HuH-7.5 (cell line): ENCODE results near the gene ZEB2.

Source experiments
- DNase-seq: peaks from one replicate; pipeline ENCODE4 v3.0.0; 2011; ENCODE audit warnings: low spot score

The ZEB2 gene

DNA sequence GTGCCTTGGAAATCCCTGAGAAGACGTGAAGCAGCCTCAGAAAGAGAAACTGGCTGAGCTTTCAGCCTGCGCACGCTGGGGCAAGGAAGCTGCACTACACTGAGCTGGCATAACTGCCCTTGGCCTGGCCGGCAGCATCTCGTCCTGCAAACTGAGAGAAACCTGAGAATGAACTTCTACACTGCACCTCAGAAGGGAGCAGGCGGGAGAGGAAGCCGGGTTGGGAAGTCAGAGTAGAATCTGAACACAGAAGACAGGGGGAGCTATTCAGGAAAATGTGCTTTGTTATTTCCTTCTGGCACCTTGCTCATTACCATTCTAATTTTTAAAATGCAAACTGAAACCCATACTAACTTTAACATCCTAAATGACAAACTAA lies 70.9 kb downstream of the ZEB2 start:
- DNase-seq, result no peak

DNA sequence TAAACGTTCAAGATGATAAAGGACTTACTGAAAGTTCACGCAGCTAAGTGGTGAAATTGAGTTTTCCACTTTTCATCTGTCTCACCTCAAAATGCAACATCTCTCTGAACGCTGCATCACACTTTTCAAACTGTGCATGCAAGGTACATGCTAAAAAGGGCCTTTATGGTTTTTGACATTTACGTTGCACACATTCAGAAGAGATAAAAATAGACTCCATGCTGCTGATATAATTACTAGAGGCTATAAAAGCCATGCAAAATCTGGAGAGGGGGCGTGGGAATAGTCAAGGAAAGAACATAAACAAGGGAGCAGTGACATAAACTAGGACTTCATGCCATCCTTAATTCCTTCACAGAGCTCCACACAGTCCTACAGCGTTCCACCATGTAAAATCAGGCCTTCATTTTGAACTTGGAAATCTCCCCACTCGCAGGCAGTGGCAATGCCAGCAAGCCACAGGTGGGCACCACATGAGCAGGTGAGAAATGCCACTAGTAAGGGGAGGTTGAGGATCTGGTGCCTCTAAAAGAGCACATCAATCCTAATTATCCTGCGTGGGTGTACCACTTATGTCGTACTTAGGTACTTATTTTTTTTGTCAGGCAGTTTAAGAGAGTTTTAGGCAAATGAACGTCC lies 71.4 kb downstream of the ZEB2 start:
- no peak for DNase-seq

DNA sequence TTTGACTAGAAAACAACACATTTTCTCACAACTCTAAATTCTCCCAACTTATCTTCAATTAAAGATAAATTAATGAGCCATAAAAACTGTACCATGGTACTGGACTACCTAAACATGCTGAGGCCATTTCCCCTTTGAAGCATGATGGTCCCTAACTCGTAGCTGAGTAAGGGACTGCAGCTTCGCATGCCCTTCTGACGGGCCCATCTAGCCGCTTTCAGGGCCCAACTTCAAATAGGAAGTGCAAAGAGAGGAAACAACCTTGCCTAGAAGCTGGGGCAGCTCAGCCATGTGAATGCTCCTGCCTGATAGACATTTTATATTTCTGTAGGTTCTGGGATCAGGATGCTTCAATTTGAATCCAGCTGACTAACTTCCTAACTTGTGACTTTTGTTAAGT lies 72.4 kb downstream of the ZEB2 start:
- no peak for DNase-seq

DNA sequence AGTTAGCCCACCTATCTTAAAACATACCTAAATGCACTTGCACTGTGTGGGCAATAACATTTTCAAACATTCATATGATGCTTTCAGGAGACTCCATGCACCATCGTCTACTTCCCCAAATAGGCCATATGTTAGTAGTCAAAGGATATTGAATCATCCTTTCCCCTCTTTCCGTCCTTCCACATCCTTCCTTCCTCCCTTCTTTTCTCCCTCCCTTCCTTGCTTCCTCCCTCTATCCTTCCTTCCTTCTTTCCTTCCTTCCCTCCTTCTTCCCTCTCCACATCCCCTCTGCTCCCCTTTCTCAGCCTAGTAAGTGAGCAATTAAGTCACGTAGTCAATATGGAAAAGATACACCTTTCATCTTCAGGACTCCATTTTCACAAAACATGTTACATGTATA lies 73.8 kb downstream of the ZEB2 start:
- DNase-seq, result no peak

- no peak for DNase-seq
These were observed 74.7 kb downstream of the ZEB2 start for GRCh38 chr2:144445196-144445595.

DNA sequence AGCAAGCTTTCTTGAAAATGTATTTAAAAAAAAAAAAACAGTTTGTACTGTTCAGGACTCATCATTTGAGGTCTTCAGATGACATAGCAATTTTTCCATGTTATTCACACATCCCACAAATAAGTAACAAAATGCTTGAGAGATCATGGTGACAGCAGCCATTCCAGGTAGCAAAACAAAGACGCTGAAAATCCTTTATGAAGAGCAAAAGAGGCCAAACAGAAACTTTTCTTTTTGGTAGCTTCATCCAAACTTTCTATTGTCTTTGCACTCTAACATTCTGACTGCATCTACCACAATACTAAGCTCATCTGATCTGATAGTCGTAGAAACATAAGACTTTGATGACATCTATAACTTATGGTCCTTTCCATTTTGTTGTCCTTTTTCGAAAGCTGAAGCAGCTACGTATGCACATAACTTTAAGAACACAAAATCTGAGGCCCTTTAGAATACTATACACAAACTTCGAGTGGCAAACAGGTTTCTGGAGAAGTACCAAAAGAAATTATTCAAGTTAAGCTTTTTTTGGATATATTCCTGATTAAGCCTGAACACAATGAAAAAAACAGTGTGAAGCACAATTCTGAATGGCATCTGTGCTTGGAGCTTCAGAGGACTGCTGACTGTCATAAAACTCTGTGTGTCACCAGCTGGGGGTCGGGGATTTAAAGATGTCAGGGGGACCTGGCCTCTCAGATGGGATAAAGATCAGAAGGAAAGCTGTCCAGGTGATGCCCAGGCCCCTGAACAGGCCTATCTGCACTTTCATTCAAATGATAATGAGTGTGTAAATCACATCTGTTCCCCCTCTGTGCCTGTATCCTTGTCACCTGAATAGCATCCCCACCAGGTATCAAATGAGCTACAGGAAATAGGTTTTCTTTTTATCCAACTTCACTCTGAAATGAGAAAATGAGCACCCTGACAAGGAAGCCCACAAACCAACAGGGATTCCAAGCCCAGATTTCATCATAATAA lies 75.8 kb downstream of the ZEB2 start:
- DNase-seq, result no peak

DNA sequence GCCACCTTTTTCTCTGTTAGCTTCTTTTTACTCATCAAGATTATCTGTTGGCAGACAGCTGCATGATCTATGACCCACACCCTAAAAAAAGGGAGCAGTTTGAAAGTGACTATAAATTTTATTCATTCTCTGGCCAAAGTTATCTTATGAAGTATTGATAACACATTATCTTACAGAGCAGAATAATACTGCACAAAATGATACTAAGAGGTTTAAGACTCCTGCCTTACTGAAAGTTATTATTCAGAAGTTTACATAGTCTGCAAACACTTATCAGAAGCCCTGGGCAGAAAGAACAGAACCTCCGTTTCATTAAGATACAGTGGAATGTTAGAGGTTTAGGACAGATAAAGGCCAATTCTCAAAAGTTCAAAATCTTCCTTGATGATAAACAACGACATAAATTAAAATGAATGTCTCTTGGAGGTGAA lies 78.2 kb downstream of the ZEB2 start:
- no peak for DNase-seq

- DNase-seq, result no peak
These were observed 79.9 kb downstream of the ZEB2 start for GRCh38 chr2:144439993-144440392.

DNA sequence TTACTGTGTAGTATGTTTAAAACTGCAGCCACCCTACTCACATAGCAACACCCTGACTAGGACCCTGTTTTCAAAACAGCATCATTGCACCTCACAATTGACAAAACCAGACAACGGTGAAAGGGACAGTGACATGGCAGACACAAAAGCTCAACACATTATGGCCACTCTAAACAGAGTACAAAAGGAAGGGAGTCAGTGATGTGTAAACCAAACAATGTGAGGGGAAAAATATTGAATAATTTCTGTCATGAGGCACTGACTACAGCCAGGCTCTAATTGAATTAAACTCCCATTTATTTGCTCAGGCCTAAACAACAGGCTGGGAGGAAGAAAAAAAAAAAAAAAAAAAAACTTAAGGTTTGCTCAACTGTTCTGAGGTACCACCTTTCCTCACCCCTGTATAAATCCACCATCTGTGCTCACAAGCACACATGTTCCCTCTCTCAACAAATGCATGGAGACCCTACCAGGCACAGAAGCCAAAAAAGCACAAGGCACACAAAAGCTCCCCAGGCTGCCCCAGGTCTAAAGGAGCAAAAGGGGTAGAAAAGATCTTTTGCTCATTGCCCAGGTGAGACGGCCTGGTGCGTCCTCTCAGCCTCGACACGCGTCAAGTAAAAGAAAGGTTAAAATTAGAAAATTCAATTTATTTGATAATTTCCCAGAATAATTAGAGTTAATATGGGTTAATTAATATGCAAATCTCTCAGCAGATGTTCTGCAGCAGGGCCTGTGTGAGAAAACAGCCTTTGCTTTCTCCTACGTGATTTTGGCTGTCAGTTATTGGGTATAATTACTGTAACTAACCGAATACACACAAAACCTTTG lies 80.9 kb downstream of the ZEB2 start:
- DNase-seq, result no peak

GRCh38 chr2:144437636-144438035 lies 82.3 kb downstream of the ZEB2 start:
- no peak for DNase-seq

DNA sequence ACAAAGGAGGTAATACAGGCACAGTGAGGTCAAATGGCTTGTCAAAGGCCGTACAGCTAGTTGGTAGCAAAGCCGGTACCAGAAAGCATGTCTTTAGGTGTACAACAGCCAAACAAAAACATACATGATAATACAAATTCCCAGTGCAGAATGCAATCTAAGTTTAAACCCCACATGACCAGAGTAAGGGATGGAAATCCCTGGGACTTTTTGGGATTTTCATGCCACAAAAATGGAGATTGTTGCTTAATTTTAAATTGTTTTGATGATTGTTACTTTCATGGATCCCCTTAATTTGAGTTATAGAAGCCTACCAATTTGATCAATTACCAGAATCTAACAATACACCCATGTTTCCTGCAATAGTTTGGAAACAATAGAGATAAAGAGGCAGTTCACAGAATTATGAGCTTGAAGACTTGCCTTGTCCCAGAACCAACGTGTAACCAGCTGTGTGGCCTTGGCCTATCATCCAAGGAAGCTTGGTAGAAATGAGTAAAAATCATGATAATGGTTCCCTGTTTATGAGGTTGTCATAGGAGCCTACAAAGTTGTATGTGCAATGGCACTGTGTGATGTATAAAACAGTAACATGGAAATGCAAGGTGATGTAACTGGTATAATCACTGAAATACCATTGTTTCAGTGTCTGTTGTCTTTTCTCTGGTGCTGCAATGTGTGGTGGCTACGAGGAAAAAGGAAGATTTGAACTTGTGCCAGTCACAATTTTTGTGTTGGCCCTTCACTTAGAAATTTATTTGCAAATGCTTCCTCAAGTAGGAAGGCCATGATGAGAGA lies 85.3 kb downstream of the ZEB2 start:
- no peak for DNase-seq

DNA sequence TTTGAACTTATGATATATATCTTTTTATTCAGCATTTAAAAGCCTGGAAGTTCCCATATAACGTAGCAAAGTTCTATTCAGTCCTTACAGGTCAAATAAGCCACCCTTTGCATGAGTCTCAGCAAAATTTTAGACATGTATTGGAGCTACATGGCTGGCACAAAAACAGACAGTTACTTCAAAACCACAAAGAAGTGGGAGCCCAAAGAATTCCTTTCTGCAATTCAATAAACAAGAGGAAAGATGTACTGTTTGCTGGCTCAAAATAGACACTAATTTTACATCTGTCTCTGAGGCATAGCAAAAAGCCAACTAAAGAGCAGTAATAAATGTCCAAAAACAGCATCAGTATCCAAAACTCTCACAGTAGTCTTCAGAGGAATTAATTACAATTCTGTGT lies 87.0 kb downstream of the ZEB2 start:
- DNase-seq, result no peak

DNA sequence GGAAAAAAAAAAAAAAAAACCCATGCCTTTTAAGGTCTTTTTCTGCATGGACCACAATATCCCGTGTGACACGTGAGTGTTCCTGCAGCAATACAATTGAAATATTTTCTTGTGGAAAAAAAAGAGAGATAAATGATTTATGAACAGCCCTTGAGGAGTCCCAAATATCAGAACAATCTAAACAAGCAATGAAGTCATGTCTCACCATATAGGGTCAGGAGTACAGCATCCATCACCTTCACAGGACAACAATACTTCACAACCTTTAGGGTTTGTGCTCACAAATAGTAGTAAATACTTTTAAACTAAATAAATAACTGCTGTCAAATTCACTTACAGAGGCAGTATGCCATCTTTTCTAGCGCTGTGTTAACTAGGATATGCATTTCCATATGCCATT lies 87.9 kb downstream of the ZEB2 start:
- DNase-seq, result no peak

DNA sequence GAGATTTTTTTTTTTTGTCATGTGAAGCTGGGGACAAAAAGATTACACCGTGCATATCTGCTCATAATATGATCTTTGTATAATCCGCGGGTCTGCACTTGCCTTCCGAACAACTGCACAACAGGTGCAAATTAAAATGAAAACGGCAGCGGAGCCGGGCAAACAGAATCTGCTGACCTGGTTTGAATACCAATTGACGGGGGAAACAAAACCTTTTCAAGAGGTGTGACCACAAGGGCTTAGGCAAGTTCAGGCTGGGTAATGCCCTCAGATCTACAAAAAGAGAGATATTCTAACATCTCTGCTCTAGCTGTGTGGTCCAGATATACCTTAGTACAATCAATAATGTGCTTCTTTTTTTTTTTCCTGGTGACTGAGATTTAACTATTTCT lies 88.5 kb downstream of the ZEB2 start:
- no peak for DNase-seq

DNA sequence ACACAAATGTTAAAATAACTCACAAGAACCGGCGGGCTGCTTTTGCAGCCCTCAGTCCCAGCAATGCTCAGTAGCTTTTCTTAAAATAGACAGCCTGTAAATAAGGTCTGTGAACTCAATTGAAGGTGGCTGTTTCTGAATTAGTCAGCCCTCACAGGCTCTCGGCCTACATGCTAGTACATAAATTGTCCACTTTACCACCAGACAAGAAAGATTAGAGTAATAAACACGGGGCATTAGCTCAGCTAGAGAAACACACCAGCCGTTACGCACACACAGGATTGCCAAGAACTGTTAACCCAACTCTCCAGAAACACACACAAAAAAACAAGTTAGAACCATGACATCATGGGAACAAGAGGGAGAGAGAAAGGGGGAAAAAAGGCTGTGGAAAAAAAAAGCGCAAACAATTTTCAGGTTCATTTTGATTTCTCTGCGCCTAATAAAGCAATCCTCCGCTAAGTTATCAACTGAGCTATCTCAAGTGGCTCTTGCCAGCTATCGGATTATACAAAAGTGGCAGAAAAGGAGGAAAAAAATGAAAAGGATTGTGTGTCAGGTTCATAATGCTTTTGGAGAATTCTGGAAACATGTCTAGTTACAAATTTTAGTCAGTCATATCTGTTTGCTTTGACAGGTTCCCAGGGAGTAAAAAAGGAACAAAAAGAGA lies 89.1 kb downstream of the ZEB2 start:
- DNase-seq, result no peak

DNA sequence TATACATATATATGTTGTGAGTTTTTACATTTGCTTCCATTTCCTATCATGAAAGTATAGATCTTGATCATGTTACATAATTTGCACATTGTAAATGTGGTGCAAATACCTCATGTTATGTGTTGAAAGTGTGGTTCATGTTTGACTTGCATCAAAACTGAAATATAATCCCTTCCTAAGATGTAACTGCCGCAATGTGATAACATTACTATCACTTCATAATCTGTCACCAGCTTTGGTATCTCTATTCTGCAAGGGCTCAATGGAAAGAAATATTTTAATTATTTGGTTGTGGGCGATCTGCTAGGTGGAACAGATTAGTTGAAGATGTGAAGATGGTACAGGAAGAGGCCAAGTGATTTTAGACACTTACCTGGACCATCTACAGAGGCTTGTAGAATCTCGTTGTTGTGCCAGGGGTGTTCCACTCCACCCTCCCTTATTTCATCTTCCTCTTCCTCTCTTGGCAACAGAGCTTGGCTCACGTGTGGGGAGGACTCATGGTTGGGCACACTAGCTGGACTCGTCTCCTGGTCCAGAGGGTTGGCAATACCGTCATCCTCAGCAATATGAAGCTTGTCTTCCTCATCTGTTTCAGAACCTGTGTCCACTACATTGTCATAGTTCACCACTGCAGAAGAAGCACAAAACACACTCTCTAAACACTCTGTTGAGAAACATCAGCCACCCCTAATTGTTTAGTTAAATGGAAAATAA lies 90.4 kb downstream of the ZEB2 start:
- DNase-seq, result no peak

DNA sequence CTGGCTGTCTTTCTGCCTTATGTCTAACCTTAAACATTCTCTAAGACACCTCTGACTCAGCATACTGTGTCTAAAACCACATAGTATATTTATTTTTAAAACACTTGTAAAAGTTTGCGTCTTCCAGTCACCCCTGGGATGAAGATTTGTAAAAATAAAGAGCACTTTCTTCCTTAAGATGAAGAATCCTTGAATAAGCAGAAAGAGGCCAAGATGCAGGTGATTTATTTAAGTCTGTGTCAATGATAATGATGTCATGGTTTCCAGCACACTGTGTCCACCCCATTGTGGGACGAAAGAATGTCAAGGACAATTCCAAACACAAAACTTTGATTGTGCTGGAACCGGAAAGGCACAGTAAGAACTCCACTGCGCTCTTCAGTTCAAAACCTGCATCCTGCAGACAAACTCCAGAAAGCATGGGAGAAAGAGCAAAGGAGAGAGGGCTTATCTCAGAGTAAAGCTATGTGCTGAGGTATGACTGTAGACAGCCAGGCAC lies 92.9 kb downstream of the ZEB2 start:
- DNase-seq, result no peak

- DNase-seq, result no peak
These were observed 93.6 kb downstream of the ZEB2 start for GRCh38 chr2:144426355-144426754.

GRCh38 chr2:144424559-144425240 lies 95.2 kb downstream of the ZEB2 start:
- no peak for DNase-seq
